Activated naive CD4-positive, alpha-beta T cell treated with anti-CD3 and anti-CD28 coated beads, Interleukin-2, amount 50 U/mL, for 24 hours (primary cell): ENCODE measurements around the gene IPO13.

Experiments
- H3K27ac Mint-ChIP-seq: one replicate; pipeline ENCODE4 v1.8.0; 2021; ENCODE audit warnings: mild to moderate bottlenecking, mixed read lengths
- H3K27me3 Mint-ChIP-seq: one replicate; pipeline ENCODE4 v1.8.0; 2021; ENCODE audit warnings: mixed read lengths
- H3K36me3 Mint-ChIP-seq: one replicate; pipeline ENCODE4 v1.8.0; 2021; ENCODE audit warnings: mixed read lengths
- H3K4me1 Mint-ChIP-seq: one replicate; pipeline ENCODE4 v1.8.0; 2021; ENCODE audit warnings: mixed read lengths
- H3K4me3 Mint-ChIP-seq: one replicate; pipeline ENCODE4 v1.8.0; 2021; ENCODE audit warnings: mild to moderate bottlenecking, mixed read lengths
- H3K9me3 Mint-ChIP-seq: one replicate; pipeline ENCODE4 v1.8.0; 2021; ENCODE audit warnings: mixed read lengths

The IPO13 gene

GRCh38 chr1:43946236-43947060 is at the start of gene IPO13:
TSS of gene IPO13 (plus strand) at chr1:43946950. CDS start at chr1:43947601, 651 bp downstream.
- H3K9me3 Mint-ChIP-seq, result no peaks in the 10 kb centered on the region

GRCh38 chr1:43898981-43899380 is 47.8 kb upstream of the IPO13 start:
- Mint-ChIP-seq H3K27me3 (no peaks in the 10 kb centered on the region), H3K4me1 (no peaks in the 10 kb centered on the region), H3K36me3 (peaks cover 15% of the 10 kb centered on the region)

More at GRCh38 chr1:43946236-43947060, at the start of gene IPO13:
- Mint-ChIP-seq H3K27me3 (no peaks in the 10 kb centered on the region), H3K36me3 (peaks cover 14% of the 10 kb centered on the region), H3K4me1 (peaks cover 61% of the 10 kb centered on the region), H3K4me3 (peak within 1 kb of the TSS; percentile 98), H3K27ac (peak within 1 kb of the TSS; percentile 95)

GRCh38 chr1:43900386-43900785 is 46.4 kb upstream of the IPO13 start:
- H3K9me3 Mint-ChIP-seq, result no peaks in the 10 kb centered on the region
- no peaks in the 10 kb centered on the region for H3K4me1 Mint-ChIP-seq
- H3K27ac Mint-ChIP-seq, result no peak overlapping the region
- no peak overlapping the region for H3K4me3 Mint-ChIP-seq
- H3K36me3 Mint-ChIP-seq, result peaks cover 10% of the 10 kb centered on the region
- no peaks in the 10 kb centered on the region for H3K27me3 Mint-ChIP-seq

More at GRCh38 chr1:43898981-43899380, 47.8 kb upstream of the IPO13 start:
- Mint-ChIP-seq H3K9me3 (no peaks in the 10 kb centered on the region), H3K27ac (no peak overlapping the region), H3K4me3 (no peak overlapping the region)

GRCh38 chr1:43901196-43901961 is 45.4 kb upstream of the IPO13 start:
- H3K27me3 Mint-ChIP-seq, result no peaks in the 10 kb centered on the region
- no peaks in the 10 kb centered on the region for H3K9me3 Mint-ChIP-seq
- no peak overlapping the region for H3K27ac Mint-ChIP-seq
- H3K4me3 Mint-ChIP-seq, result no peak overlapping the region
- H3K36me3 Mint-ChIP-seq, result peaks cover 8% of the 10 kb centered on the region
- H3K4me1 Mint-ChIP-seq, result peaks cover under 1% of the 10 kb centered on the region

GRCh38 chr1:43902058-43902831 is 44.5 kb upstream of the IPO13 start:
- H3K4me3 Mint-ChIP-seq, result no peak overlapping the region
- peaks cover 4% of the 10 kb centered on the region for H3K4me1 Mint-ChIP-seq
- peaks cover 8% of the 10 kb centered on the region for H3K36me3 Mint-ChIP-seq
- no peaks in the 10 kb centered on the region for H3K9me3 Mint-ChIP-seq
- H3K27ac Mint-ChIP-seq, result no peak overlapping the region
- no peaks in the 10 kb centered on the region for H3K27me3 Mint-ChIP-seq

- Mint-ChIP-seq H3K27ac (no peak overlapping the region), H3K9me3 (no peaks in the 10 kb centered on the region), H3K4me3 (no peak overlapping the region), H3K4me1 (peaks cover 4% of the 10 kb centered on the region), H3K36me3 (peaks cover 9% of the 10 kb centered on the region), H3K27me3 (no peaks in the 10 kb centered on the region)
These were observed 41.8 kb upstream of the IPO13 start for GRCh38 chr1:43904660-43905551.

GRCh38 chr1:43908226-43908625 is 38.5 kb upstream of the IPO13 start:
- peaks cover 11% of the 10 kb centered on the region for H3K36me3 Mint-ChIP-seq
- no peaks in the 10 kb centered on the region for H3K9me3 Mint-ChIP-seq
- H3K27me3 Mint-ChIP-seq, result no peaks in the 10 kb centered on the region
- no peak overlapping the region for H3K4me3 Mint-ChIP-seq
- peaks cover 4% of the 10 kb centered on the region for H3K4me1 Mint-ChIP-seq
- H3K27ac Mint-ChIP-seq, result no peak overlapping the region

GRCh38 chr1:43908858-43909257 is 37.9 kb upstream of the IPO13 start:
- Mint-ChIP-seq H3K4me3 (no peak overlapping the region), H3K4me1 (peaks cover 4% of the 10 kb centered on the region), H3K27me3 (no peaks in the 10 kb centered on the region), H3K36me3 (peaks cover 11% of the 10 kb centered on the region), H3K9me3 (no peaks in the 10 kb centered on the region), H3K27ac (no peak overlapping the region)

GRCh38 chr1:43910343-43910742 is 36.4 kb upstream of the IPO13 start:
- H3K4me1 Mint-ChIP-seq, result peaks cover 4% of the 10 kb centered on the region
- H3K4me3 Mint-ChIP-seq, result no peak overlapping the region
- no peaks in the 10 kb centered on the region for H3K27me3 Mint-ChIP-seq
- no peaks in the 10 kb centered on the region for H3K9me3 Mint-ChIP-seq
- H3K36me3 Mint-ChIP-seq, result peaks cover 11% of the 10 kb centered on the region
- H3K27ac Mint-ChIP-seq, result no peak overlapping the region

- Mint-ChIP-seq H3K36me3 (peaks cover 8% of the 10 kb centered on the region), H3K9me3 (no peaks in the 10 kb centered on the region), H3K27me3 (no peaks in the 10 kb centered on the region), H3K4me3 (no peak overlapping the region), H3K27ac (no peak overlapping the region), H3K4me1 (no peaks in the 10 kb centered on the region)
These were observed 34.1 kb upstream of the IPO13 start for GRCh38 chr1:43912607-43913006.

GRCh38 chr1:43913051-43913501 is 33.7 kb upstream of the IPO13 start:
- peaks cover 8% of the 10 kb centered on the region for H3K36me3 Mint-ChIP-seq
- no peaks in the 10 kb centered on the region for H3K9me3 Mint-ChIP-seq
- no peaks in the 10 kb centered on the region for H3K4me1 Mint-ChIP-seq
- H3K4me3 Mint-ChIP-seq, result no peak overlapping the region
- H3K27me3 Mint-ChIP-seq, result no peaks in the 10 kb centered on the region
- no peak overlapping the region for H3K27ac Mint-ChIP-seq

- Mint-ChIP-seq H3K4me1 (no peaks in the 10 kb centered on the region), H3K9me3 (no peaks in the 10 kb centered on the region), H3K36me3 (peaks cover 8% of the 10 kb centered on the region), H3K27ac (no peak overlapping the region), H3K4me3 (no peak overlapping the region), H3K27me3 (no peaks in the 10 kb centered on the region)
These were observed 32.9 kb upstream of the IPO13 start for GRCh38 chr1:43913666-43914360.

- Mint-ChIP-seq H3K4me3 (no peak overlapping the region), H3K9me3 (no peaks in the 10 kb centered on the region), H3K27ac (no peak overlapping the region), H3K4me1 (no peaks in the 10 kb centered on the region), H3K27me3 (no peaks in the 10 kb centered on the region), H3K36me3 (peaks cover 5% of the 10 kb centered on the region)
These were observed 31.9 kb upstream of the IPO13 start for GRCh38 chr1:43914576-43915525.
